OCI-LY1 (cell line): ENCODE data around the gene GRPEL1.

Experiments used
- H2AFZ ChIP-seq: fragments of 200-600 bp; sonication (generic), shearing (Covaris generic); 2 replicates; pipeline ENCODE4 v1.6.0; 2014; ENCODE audit warnings: antibody characterized with exemption, mild to moderate bottlenecking, low read length
- H3F3A ChIP-seq: fragments of 200-600 bp; sonication (generic), shearing (Covaris generic); 2 replicates; pipeline ENCODE4 v1.6.0; 2014; ENCODE audit warnings: mild to moderate bottlenecking, antibody characterized with exemption, low read length, moderate library complexity; ENCODE audit not compliant: insufficient read depth
- H3K27ac ChIP-seq: fragments of 200-600 bp; sonication (generic); 2 replicates; pipeline ENCODE4 v1.5.1; 2014; ENCODE audit warnings: low read length, mixed run types, mild to moderate bottlenecking, low read depth; ENCODE audit not compliant: poor library complexity, severe bottlenecking
- H3K27me3 ChIP-seq: fragments of 200-600 bp; sonication (generic); 2 replicates; pipeline ENCODE4 v1.6.0; 2014; ENCODE audit warnings: antibody characterized with exemption, mild to moderate bottlenecking, low read length, moderate library complexity; ENCODE audit not compliant: insufficient read depth
- H3K36me3 ChIP-seq: fragments of 200-600 bp; sonication (generic); 2 replicates; pipeline ENCODE4 v1.6.1; 2014; ENCODE audit warnings: mild to moderate bottlenecking, antibody characterized with exemption, low read length, moderate library complexity, mixed read lengths; ENCODE audit not compliant: insufficient read depth
- H3K4me1 ChIP-seq: fragments of 200-600 bp; sonication (generic); 2 replicates; pipeline ENCODE4 v1.5.1; 2014; ENCODE audit warnings: mild to moderate bottlenecking, low read length, moderate library complexity; ENCODE audit not compliant: insufficient read depth, severe bottlenecking
- H3K4me2 ChIP-seq: fragments of 200-600 bp; sonication (generic), shearing (Covaris generic); 2 replicates; pipeline ENCODE4 v1.6.1; 2014; ENCODE audit warnings: low read length
- H3K4me3 ChIP-seq: fragments of 200-600 bp; sonication (generic); 2 replicates; pipeline ENCODE4 v1.5.1; 2014; ENCODE audit warnings: low read length, low read depth, mild to moderate bottlenecking, mixed read lengths; ENCODE audit not compliant: poor library complexity, severe bottlenecking
- H3K79me2 ChIP-seq: fragments of 200-600 bp; shearing (Covaris generic); 2 replicates; pipeline ENCODE4 v1.6.1; 2016; ENCODE audit warnings: mixed run types, low read length, mixed read lengths; ENCODE audit not compliant: insufficient read depth
- H3K9ac ChIP-seq: fragments of 200-600 bp; sonication (generic), shearing (Covaris generic); 2 replicates; pipeline ENCODE4 v1.6.1; 2014; ENCODE audit warnings: mild to moderate bottlenecking, low read length, mixed read lengths
- H3K9me2 ChIP-seq: fragments of 200-600 bp; sonication (generic), shearing (Covaris generic); 2 replicates; pipeline ENCODE4 v1.6.1; 2014; ENCODE audit warnings: low read depth, mild to moderate bottlenecking, low read length, mixed read lengths
- H3K9me3 ChIP-seq: fragments of 200-600 bp; shearing (Covaris generic); 2 replicates; pipeline ENCODE4 v1.6.1; 2014; ENCODE audit warnings: low read length, mixed read lengths
- H4K20me1 ChIP-seq: fragments of 200-600 bp; sonication (generic), shearing (Covaris generic); 2 replicates; pipeline ENCODE4 v1.6.0; 2016; ENCODE audit warnings: mild to moderate bottlenecking, low read length; ENCODE audit not compliant: insufficient read depth
- EZH2 ChIP-seq: fragments of 200-600 bp; sonication (generic), shearing (Covaris generic); IDR thresholded peaks from 2 replicates; pipeline ENCODE4 v1.8.0; 2017; ENCODE audit warnings: borderline replicate concordance, mixed run types, mild to moderate bottlenecking, antibody characterized with exemption, low read length, moderate library complexity, mixed read lengths
- TF ChIP-seq, protein P1 (sequence below): fragments of 200-600 bp; sonication (generic), shearing (Covaris generic); IDR thresholded peaks from 2 replicates; pipeline ENCODE4 v1.5.1; 2017; ENCODE audit warnings: mild to moderate bottlenecking, antibody characterized with exemption, low read length, moderate library complexity, mixed read lengths

Gene GRPEL1

GRCh38 chr4:7058792-7059191 lies 9.1 kb downstream of the GRPEL1 start:
- Histone ChIP-seq H3K9me3 (no peaks in the 10 kb centered on the region), H4K20me1 (no peaks in the 10 kb centered on the region), H3K4me2 (no peak overlapping the region), H3K4me3 (no peak overlapping the region), H3K79me2 (no peaks in the 10 kb centered on the region), H3K36me3 (peaks cover 61% of the 10 kb centered on the region), H3K27ac (no peak overlapping the region), H3K4me1 (no peaks in the 10 kb centered on the region), H3K9me2 (no peaks in the 10 kb centered on the region), H3F3A (no peaks in the 10 kb centered on the region), H3K9ac (no peak overlapping the region), H2AFZ (no peak overlapping the region), H3K27me3 (no peaks in the 10 kb centered on the region)
- TF ChIP-seq, protein P1, sequence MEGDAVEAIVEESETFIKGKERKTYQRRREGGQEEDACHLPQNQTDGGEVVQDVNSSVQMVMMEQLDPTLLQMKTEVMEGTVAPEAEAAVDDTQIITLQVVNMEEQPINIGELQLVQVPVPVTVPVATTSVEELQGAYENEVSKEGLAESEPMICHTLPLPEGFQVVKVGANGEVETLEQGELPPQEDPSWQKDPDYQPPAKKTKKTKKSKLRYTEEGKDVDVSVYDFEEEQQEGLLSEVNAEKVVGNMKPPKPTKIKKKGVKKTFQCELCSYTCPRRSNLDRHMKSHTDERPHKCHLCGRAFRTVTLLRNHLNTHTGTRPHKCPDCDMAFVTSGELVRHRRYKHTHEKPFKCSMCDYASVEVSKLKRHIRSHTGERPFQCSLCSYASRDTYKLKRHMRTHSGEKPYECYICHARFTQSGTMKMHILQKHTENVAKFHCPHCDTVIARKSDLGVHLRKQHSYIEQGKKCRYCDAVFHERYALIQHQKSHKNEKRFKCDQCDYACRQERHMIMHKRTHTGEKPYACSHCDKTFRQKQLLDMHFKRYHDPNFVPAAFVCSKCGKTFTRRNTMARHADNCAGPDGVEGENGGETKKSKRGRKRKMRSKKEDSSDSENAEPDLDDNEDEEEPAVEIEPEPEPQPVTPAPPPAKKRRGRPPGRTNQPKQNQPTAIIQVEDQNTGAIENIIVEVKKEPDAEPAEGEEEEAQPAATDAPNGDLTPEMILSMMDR = no peak
- TF ChIP-seq EZH2 = no peak

GRCh38 chr4:7055990-7056325 lies 11.9 kb downstream of the GRPEL1 start:
- no peaks in the 10 kb centered on the region for H3K79me2 ChIP-seq
- no peaks in the 10 kb centered on the region for H3F3A ChIP-seq
- no peak for TF ChIP-seq EZH2
- TF ChIP-seq, protein P1 = no peak
- H3K27me3 ChIP-seq = no peaks in the 10 kb centered on the region
- H3K4me2 ChIP-seq = no peak overlapping the region
- no peaks in the 10 kb centered on the region for H3K4me1 ChIP-seq
- no peaks in the 10 kb centered on the region for H3K9me2 ChIP-seq
- H4K20me1 ChIP-seq = no peaks in the 10 kb centered on the region
- H3K9me3 ChIP-seq = no peaks in the 10 kb centered on the region
- no peak overlapping the region for H2AFZ ChIP-seq
- no peak overlapping the region for H3K9ac ChIP-seq
- H3K4me3 ChIP-seq = no peak overlapping the region
- no peak overlapping the region for H3K27ac ChIP-seq
- peaks cover 37% of the 10 kb centered on the region for H3K36me3 ChIP-seq

- Histone ChIP-seq H3K9ac (no peak overlapping the region), H2AFZ (no peak overlapping the region), H3F3A (no peaks in the 10 kb centered on the region), H4K20me1 (no peaks in the 10 kb centered on the region), H3K79me2 (no peaks in the 10 kb centered on the region), H3K36me3 (peaks cover 33% of the 10 kb centered on the region), H3K27ac (no peak overlapping the region), H3K4me3 (no peak overlapping the region), H3K4me1 (no peaks in the 10 kb centered on the region), H3K9me2 (no peaks in the 10 kb centered on the region), H3K27me3 (no peaks in the 10 kb centered on the region), H3K9me3 (no peaks in the 10 kb centered on the region), H3K4me2 (no peak overlapping the region)
- TF ChIP-seq, protein P1 = no peak
- TF ChIP-seq EZH2 = no peak
Observed at GRCh38 chr4:7055111-7055989, 12.5 kb downstream of the GRPEL1 start.
